Right lobe of liver (tissue), 4 donors: ENCODE measurements around the gene SIX5.

ENCODE experiments used
- CTCF ChIP-seq, 4 donors: fragments of 200-600 bp in 3 of 4; fragments of 450-650 bp in 1 of 4; IDR thresholded peaks; one replicate each; pipeline versions ENCODE4 v1.5.1 to v1.8.0; 2016 to 2022; ENCODE audit warnings: antibody characterized with exemption in 4 of 4, mild to moderate bottlenecking in 2 of 4
- POLR2A ChIP-seq: fragments of 450-650 bp; IDR thresholded peaks from one replicate; pipeline ENCODE4 v1.6.1; 2017; ENCODE audit warnings: antibody characterized with exemption, mild to moderate bottlenecking
- donor health status: DM: no; HTN: no; CAD: no.
- donor health status: DM: no; HTN: no; CAD: no.
- donor health status: DM: no; HTN: yes; CAD: no.

GRCh38 chr19:45716359-45717130 is 52.5 kb downstream of the SIX5 start:
- TF ChIP-seq CTCF (IDR thresholded peaks at IDR 0.05): no peak
- no peak for TF ChIP-seq POLR2A
